SK-N-SH (cell line): ENCODE measurements around the gene GATAD2B. TPM values are rescaled to one million over a fixed set of nuclear protein-coding genes. Genes with fewer than 3 reads are reported as not detected.

ENCODE experiments used
- CTCF ChIA-PET: fragments of 300-600, 350-600 bp; formaldehyde crosslinking; extraction: SDS; loops from one replicate; lab custom pipeline; 2021; lab: Yijun Ruan, JAX
- POLR2A ChIA-PET: fragments of 350-600 bp; sonication (Branson Sonifier 250); formaldehyde crosslinking; extraction: SDS; loops from one replicate; lab custom pipeline; 2020; ENCODE audit warnings: antibody characterized with exemption, inconsistent platforms; lab: Yijun Ruan, JAX
- DNase-seq: peaks from one replicate; pipeline ENCODE4 v3.0.0; 2012
- H2AFZ ChIP-seq: fragments of 200-600 bp; sonication (generic); 2 replicates; pipeline ENCODE4 v1.8.1; 2016; ENCODE audit warnings: antibody characterized with exemption, mild to moderate bottlenecking, low read depth
- H3F3A ChIP-seq: fragments of 200-600 bp; sonication (generic); replicated peaks from 2 replicates; pipeline ENCODE3; 2016; ENCODE audit warnings: antibody characterized with exemption, mild to moderate bottlenecking; ENCODE audit not compliant: insufficient read depth
- H3K27ac ChIP-seq, 2 experiments: fragments of 200-500 bp in 1 of 2; fragments of 200-600 bp in 1 of 2; sonication (Bioruptor generic) in 1 of 2; sonication (generic), shearing (Covaris generic) in 1 of 2; 2 replicates each; pipeline versions ENCODE4 v1.5.1 to v1.6.1; 2014 to 2016; ENCODE audit warnings: low read depth in 2 of 2, inconsistent platforms in 1 of 2, low read length in 1 of 2, mild to moderate bottlenecking in 1 of 2, mixed read lengths in 1 of 2
- H3K27me3 ChIP-seq: fragments of 200-600 bp; sonication (generic), shearing (Covaris generic); 2 replicates; pipeline ENCODE4 v1.6.1; 2016; ENCODE audit warnings: mixed run types; ENCODE audit not compliant: insufficient read depth
- H3K36me3 ChIP-seq, 2 experiments: fragments of 200-500 bp in 1 of 2; fragments of 200-600 bp in 1 of 2; sonication (Bioruptor generic) in 1 of 2; sonication (generic) in 1 of 2; replicated peaks in 1 of 2; 2 replicates each; pipeline versions ENCODE3 to v1.5.1; 2014 to 2016; ENCODE audit warnings: low read length in 1 of 2, mild to moderate bottlenecking in 1 of 2; ENCODE audit not compliant: insufficient read depth in 2 of 2, control insufficient read depth in 1 of 2
- H3K4me1 ChIP-seq, 2 experiments: fragments of 200-500 bp in 1 of 2; fragments of 200-600 bp in 1 of 2; sonication (Bioruptor generic) in 1 of 2; sonication (generic), shearing (Covaris generic) in 1 of 2; 2 replicates each; pipeline versions ENCODE4 v1.5.1 to v1.6.1; 2014 to 2016; ENCODE audit warnings: low read depth in 1 of 2, low read length in 1 of 2, mixed run types in 1 of 2; ENCODE audit not compliant: insufficient read depth in 2 of 2, control insufficient read depth in 1 of 2
- H3K4me2 ChIP-seq: fragments of 200-600 bp; sonication (generic), shearing (Covaris generic); 2 replicates; pipeline ENCODE4 v1.6.1; 2017; ENCODE audit warnings: mixed run types
- H3K4me3 ChIP-seq, 2 experiments: fragments of 200-500 bp in 1 of 2; fragments of 200-600 bp in 1 of 2; sonication (Bioruptor generic) in 1 of 2; sonication (generic), shearing (Covaris generic) in 1 of 2; 2 replicates each; pipeline versions ENCODE4 v1.5.1 to v1.8.1; 2014 to 2016; ENCODE audit warnings: low read depth in 2 of 2, inconsistent platforms in 1 of 2, low read length in 1 of 2, mild to moderate bottlenecking in 1 of 2, mixed read lengths in 1 of 2, moderate library complexity in 1 of 2
- H3K79me2 ChIP-seq: fragments of 200-600 bp; sonication (generic); 2 replicates; pipeline ENCODE4 v1.8.1; 2017; ENCODE audit warnings: mild to moderate bottlenecking; ENCODE audit not compliant: insufficient read depth
- H3K9ac ChIP-seq: fragments of 200-600 bp; sonication (generic); 2 replicates; pipeline ENCODE4 v1.6.1; 2017; ENCODE audit warnings: mixed run types
- H3K9me2 ChIP-seq: fragments of 200-600 bp; sonication (generic); 2 replicates; pipeline ENCODE4 v1.6.1; 2017; ENCODE audit warnings: mixed run types
- H3K9me3 ChIP-seq: fragments of 200-600 bp; sonication (generic); 2 replicates; pipeline ENCODE4 v1.6.1; 2017; ENCODE audit warnings: mixed run types, mild to moderate bottlenecking, moderate library complexity
- H4K20me1 ChIP-seq: fragments of 200-600 bp; sonication (generic); 2 replicates; pipeline ENCODE4 v1.6.1; 2017; ENCODE audit warnings: mild to moderate bottlenecking, mixed run types; ENCODE audit not compliant: insufficient read depth
- ELF1 ChIP-seq: IDR thresholded peaks from 2 replicates; pipeline ENCODE4 v1.4.0; 2012
- EP300 ChIP-seq, 2 experiments: IDR thresholded peaks; 2 replicates each; pipeline versions ENCODE4 v1.4.0 to v1.6.1; 2012; ENCODE audit warnings: borderline replicate concordance in 1 of 2, low read depth in 1 of 2, low read length in 1 of 2
- EZH2phosphoT487 ChIP-seq: fragments of 200-600 bp; sonication (generic); IDR thresholded peaks from 2 replicates; pipeline ENCODE4 v1.6.1; 2017; ENCODE audit warnings: low read depth, mixed run types, mild to moderate bottlenecking, antibody characterized with exemption, moderate library complexity, borderline replicate concordance
- FOSL2 ChIP-seq: IDR thresholded peaks from 2 replicates; pipeline ENCODE4 v1.4.0; 2012; ENCODE audit warnings: low read depth, mild to moderate bottlenecking, moderate library complexity, borderline replicate concordance
- FOXM1 ChIP-seq: IDR thresholded peaks from 2 replicates; pipeline ENCODE4 v1.4.0; 2012; ENCODE audit warnings: low read depth, mild to moderate bottlenecking
- GABPA ChIP-seq: IDR thresholded peaks from 2 replicates; pipeline ENCODE4 v1.4.0; 2012; ENCODE audit warnings: low read depth, mild to moderate bottlenecking
- JUND ChIP-seq: IDR thresholded peaks from 2 replicates; pipeline ENCODE4 v1.4.0; 2012
- MEF2A ChIP-seq: IDR thresholded peaks from 2 replicates; pipeline ENCODE4 v1.4.0; 2012; ENCODE audit warnings: low read depth, borderline replicate concordance
- POLR2AphosphoS5 ChIP-seq: IDR thresholded peaks from 2 replicates; pipeline ENCODE4 v1.6.1; 2012; ENCODE audit warnings: low read depth, low read length
- RCOR1 ChIP-seq: fragments of 150-350 bp; IDR thresholded peaks from 2 replicates; pipeline ENCODE4 v1.6.1; 2017; ENCODE audit warnings: antibody characterized with exemption, low read length
- SIN3A ChIP-seq: IDR thresholded peaks from 2 replicates; pipeline ENCODE4 v1.6.1; 2012; ENCODE audit warnings: low read depth, mild to moderate bottlenecking, low read length, moderate library complexity, borderline replicate concordance
- SMC3 ChIP-seq: IDR thresholded peaks from 2 replicates; pipeline ENCODE4 v1.6.1; 2012; ENCODE audit warnings: low read depth, low read length, improper control_type of control experiment
- TAF1 ChIP-seq: IDR thresholded peaks from 2 replicates; pipeline ENCODE4 v1.6.1; 2012; ENCODE audit warnings: low read depth, mild to moderate bottlenecking, low read length, moderate library complexity, borderline replicate concordance
- TEAD4 ChIP-seq: IDR thresholded peaks from 2 replicates; pipeline ENCODE4 v1.4.0; 2012; ENCODE audit warnings: mild to moderate bottlenecking, borderline replicate concordance; ENCODE audit not compliant: insufficient read depth
- WGBS: methylation state at CpG from one replicate; pipeline ENCODE4 v1.1.6; 2017; ENCODE audit warnings: low lambda C conversion rate; 5-methylcytosine and 5-hydroxymethylcytosine counted together
- polyA plus RNA-seq, 3 experiments: library from polyadenylated mRNA; depleted of rRNA; stranded (reverse); fragments of >200 nt; gene quantifications; 2 replicates each; pipeline ENCODE4 v1.2.3, GENCODE V29; 2012
- TF ChIP-seq, protein P1 (sequence below): IDR thresholded peaks from 2 replicates; pipeline ENCODE4 v1.4.0; 2012; ENCODE audit warnings: low read depth
- TF ChIP-seq, protein P2 (sequence below): fragments of 150-350 bp; IDR thresholded peaks from 2 replicates; pipeline ENCODE4 v1.6.1; 2016; ENCODE audit warnings: mild to moderate bottlenecking, low read depth, low read length
- TF ChIP-seq, protein P3 (sequence below): IDR thresholded peaks from 2 replicates; pipeline ENCODE4 v1.4.0; 2012; ENCODE audit warnings: low read depth, borderline replicate concordance

Gene GATAD2B
- polyA plus RNA-seq, 1 of the 3 experiments (the other 2 are of a cell fraction): 2.8 TPM

GRCh38 chr1:153805886-153806719, 116.7 kb downstream of the GATAD2B start:
- TF ChIP-seq FOXM1: no peak
- TF ChIP-seq SIN3A: no peak
- no peak for TF ChIP-seq MEF2A
- no peak for TF ChIP-seq JUND
- no peak for TF ChIP-seq GABPA
- no peak for TF ChIP-seq TEAD4
- TF ChIP-seq EP300 (IDR thresholded peaks at IDR 0.05; ENCODE audit: borderline replicate concordance in 1 of 2, low read depth in 1 of 2, low read length in 1 of 2): no peak
- TF ChIP-seq TAF1: no peak
- no peak for TF ChIP-seq RCOR1
- TF ChIP-seq, protein P1, sequence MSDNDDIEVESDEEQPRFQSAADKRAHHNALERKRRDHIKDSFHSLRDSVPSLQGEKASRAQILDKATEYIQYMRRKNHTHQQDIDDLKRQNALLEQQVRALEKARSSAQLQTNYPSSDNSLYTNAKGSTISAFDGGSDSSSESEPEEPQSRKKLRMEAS: no peak
- TF ChIP-seq POLR2AphosphoS5: no peak
- TF ChIP-seq, protein P2, sequence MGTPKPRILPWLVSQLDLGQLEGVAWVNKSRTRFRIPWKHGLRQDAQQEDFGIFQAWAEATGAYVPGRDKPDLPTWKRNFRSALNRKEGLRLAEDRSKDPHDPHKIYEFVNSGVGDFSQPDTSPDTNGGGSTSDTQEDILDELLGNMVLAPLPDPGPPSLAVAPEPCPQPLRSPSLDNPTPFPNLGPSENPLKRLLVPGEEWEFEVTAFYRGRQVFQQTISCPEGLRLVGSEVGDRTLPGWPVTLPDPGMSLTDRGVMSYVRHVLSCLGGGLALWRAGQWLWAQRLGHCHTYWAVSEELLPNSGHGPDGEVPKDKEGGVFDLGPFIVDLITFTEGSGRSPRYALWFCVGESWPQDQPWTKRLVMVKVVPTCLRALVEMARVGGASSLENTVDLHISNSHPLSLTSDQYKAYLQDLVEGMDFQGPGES: no peak
- TF ChIP-seq, protein P3, sequence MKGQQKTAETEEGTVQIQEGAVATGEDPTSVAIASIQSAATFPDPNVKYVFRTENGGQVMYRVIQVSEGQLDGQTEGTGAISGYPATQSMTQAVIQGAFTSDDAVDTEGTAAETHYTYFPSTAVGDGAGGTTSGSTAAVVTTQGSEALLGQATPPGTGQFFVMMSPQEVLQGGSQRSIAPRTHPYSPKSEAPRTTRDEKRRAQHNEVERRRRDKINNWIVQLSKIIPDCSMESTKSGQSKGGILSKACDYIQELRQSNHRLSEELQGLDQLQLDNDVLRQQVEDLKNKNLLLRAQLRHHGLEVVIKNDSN: no peak
- no peak for TF ChIP-seq SMC3
- TF ChIP-seq EZH2phosphoT487: no peak
- no peak for TF ChIP-seq FOSL2
- no peak for TF ChIP-seq ELF1
- Histone ChIP-seq H3K27ac (peak overlapping the region in 1 of 2 experiments; percentile 57; a peak in 2 of 4 replicates), H4K20me1 (no peaks in the 10 kb centered on the region), H3K4me2 (no peak overlapping the region), H3K79me2 (no peaks in the 10 kb centered on the region), H3K4me1 (peaks cover 5 to 8% of the 10 kb centered on the region in 2 experiments; a peak in 2 of 4 replicates), H3F3A (peaks cover 5% of the 10 kb centered on the region), H2AFZ (no peak overlapping the region), H3K36me3 (peaks cover 24 to 38% of the 10 kb centered on the region in 2 experiments), H3K9me3 (no peaks in the 10 kb centered on the region), H3K9me2 (no peaks in the 10 kb centered on the region), H3K4me3 (no peak overlapping the region), H3K27me3 (no peaks in the 10 kb centered on the region), H3K9ac (0 out of 2 replicates have a peak overlapping the region, but pooled peaks have one; percentile 29)
- CTCF ChIA-PET: interaction anchor here (1.0 to 3.3 kb wide), 4 partner anchors 8 to 180 kb away, joined by 3 to 16 read pairs (median 4); partner anchors contain the start of gene RAB13
- 92% methylated on average over 11 of the region's 11 CpGs for WGBS
- POLR2A ChIA-PET: no interaction called here
- DNase-seq: no peak
